ENCODE results near the gene PRRC2B.

- TF ChIP-seq BRCA1 (CRISPR knock-in tag; IDR thresholded peaks at IDR 0.05) (no peak), CTCF (CRISPR knock-in tag; IDR thresholded peaks at IDR 0.05) (no peak)
Observed at GRCh38 chr9:131490514-131490913, 96.6 kb downstream of the PRRC2B start.
